LNCAP (cell line): ENCODE results near the gene GPC6.

Source experiments
- CTCF ChIP-seq: fragments of 450-650 bp; IDR thresholded peaks from 2 replicates; pipeline ENCODE4 v1.5.1; 2017; ENCODE audit warnings: mild to moderate bottlenecking

The GPC6 gene

GRCh38 chr13:93865235-93865634 is 638.6 kb downstream of the GPC6 start:
- no peak for TF ChIP-seq CTCF

GRCh38 chr13:93867481-93867880 is 640.9 kb downstream of the GPC6 start:
- TF ChIP-seq CTCF, result no peak

- no peak for TF ChIP-seq CTCF
Measured at GRCh38 chr13:93872376-93872775, 645.8 kb downstream of the GPC6 start.

- no peak for TF ChIP-seq CTCF
Measured at GRCh38 chr13:93872786-93873347, 646.3 kb downstream of the GPC6 start.

GRCh38 chr13:93875547-93875946 is 648.9 kb downstream of the GPC6 start:
- TF ChIP-seq CTCF, result no peak

GRCh38 chr13:93876236-93876635 is 649.6 kb downstream of the GPC6 start:
- no peak for TF ChIP-seq CTCF

- TF ChIP-seq CTCF, result no peak
Measured at GRCh38 chr13:93878675-93879074, 652.1 kb downstream of the GPC6 start.

- TF ChIP-seq CTCF, result no peak
Measured at GRCh38 chr13:93881411-93881810, 654.8 kb downstream of the GPC6 start.
